Dendritic cell treated with granulocyte-macrophage colony-stimulating factor and Interleukin-4, amounts not matched to agents 40 ng/mL and 50 ng/mL, for 4 days (primary cell): ENCODE results near the gene WWC1.
"Not testable (repeated sequence)": the region's sequence is repeated elsewhere in the genome, so short reads cannot be mapped to it uniquely, and the experiment has no call there.

Experiments
- H3K27ac Mint-ChIP-seq: one replicate; pipeline ENCODE4 v1.8.0; 2022; ENCODE audit warnings: mild to moderate bottlenecking, mixed read lengths
- H3K27me3 Mint-ChIP-seq: one replicate; pipeline ENCODE4 v1.8.0; 2022; ENCODE audit warnings: mild to moderate bottlenecking, mixed read lengths
- H3K36me3 Mint-ChIP-seq: one replicate; pipeline ENCODE4 v1.8.0; 2022; ENCODE audit warnings: low read depth, mixed read lengths
- H3K4me1 Mint-ChIP-seq: one replicate; pipeline ENCODE4 v1.8.0; 2022; ENCODE audit warnings: low read depth, mixed read lengths
- H3K4me3 Mint-ChIP-seq: one replicate; pipeline ENCODE4 v1.8.0; 2022; ENCODE audit warnings: mild to moderate bottlenecking, moderate library complexity, mixed read lengths
- H3K9me3 Mint-ChIP-seq: one replicate; pipeline ENCODE4 v1.8.0; 2022; ENCODE audit warnings: mixed read lengths
- intact Hi-C: fragments of 100-400 bp; cut with micrococcal nuclease; formaldehyde crosslinking; loops from one replicate; pipeline ENCODE4 v1.15.0; 2022

WWC1 gene

DNA sequence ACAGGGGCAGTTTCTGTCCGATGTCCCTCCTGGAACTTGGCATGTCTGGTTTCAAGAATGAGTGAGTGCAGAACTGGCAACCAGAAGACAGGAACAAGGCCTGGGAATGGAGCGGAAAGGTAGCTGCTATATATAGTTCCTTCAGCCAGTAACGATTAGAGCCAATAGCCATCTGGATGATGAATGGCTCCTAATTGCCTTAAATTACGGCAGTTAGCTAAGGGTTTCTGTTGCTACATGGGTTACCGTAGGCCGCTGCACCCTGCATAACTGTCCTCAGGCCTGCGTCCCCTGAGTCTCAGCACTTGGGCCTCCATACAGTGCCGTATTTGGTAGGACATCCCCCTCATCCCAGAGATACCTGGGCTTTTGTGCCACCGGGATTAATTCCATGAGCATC lies 29.4 kb downstream of the WWC1 start:
- intact Hi-C loops = no loop called here
- H3K4me3 Mint-ChIP-seq = no peak overlapping the region
- no peaks in the 10 kb centered on the region for H3K36me3 Mint-ChIP-seq
- peaks cover 2% of the 10 kb centered on the region for H3K27me3 Mint-ChIP-seq
- no peak overlapping the region for H3K27ac Mint-ChIP-seq
- no peaks in the 10 kb centered on the region for H3K4me1 Mint-ChIP-seq
- H3K9me3 Mint-ChIP-seq = no peaks in the 10 kb centered on the region

DNA sequence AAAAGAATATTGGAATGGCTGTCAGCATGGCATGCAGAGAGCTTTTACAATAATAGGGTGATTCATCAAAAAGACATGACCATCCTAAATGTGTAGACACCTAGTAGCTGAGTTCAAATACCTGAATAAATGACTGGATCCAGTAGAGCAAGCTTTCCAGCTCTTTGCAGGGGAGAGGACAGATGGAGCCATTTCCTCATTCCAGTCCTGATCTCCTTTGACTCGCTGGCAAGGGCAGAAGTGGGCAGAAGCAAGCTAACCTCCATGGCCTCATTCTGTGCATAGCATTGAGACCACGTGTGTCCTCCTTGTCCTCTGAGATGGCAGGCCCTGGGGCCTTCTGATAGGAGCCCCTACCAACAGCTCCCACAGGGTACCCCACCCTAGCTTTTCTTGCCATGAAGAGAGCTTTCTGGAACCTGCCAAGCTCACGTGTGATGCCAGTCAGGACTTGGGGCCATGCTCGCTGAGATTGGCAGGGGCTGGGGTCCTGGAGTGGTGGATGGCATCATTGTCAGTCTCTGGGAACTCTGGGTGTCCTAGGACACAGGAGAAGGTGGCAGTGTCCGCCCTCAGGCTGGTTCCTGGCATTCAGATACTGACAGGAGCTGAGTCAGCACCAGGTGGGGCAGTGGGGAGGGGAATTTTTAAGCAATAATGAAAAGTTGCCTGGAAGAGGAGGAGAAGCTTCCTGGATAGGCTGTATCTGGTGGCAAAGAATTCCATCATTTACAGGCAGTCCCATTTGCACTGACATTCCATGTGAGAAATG lies 33.6 kb downstream of the WWC1 start:
- intact Hi-C loops = no loop called here
- Mint-ChIP-seq H3K27me3 (peaks cover 11% of the 10 kb centered on the region), H3K4me3 (no peak overlapping the region), H3K36me3 (no peaks in the 10 kb centered on the region), H3K27ac (no peak overlapping the region), H3K4me1 (peaks cover 7% of the 10 kb centered on the region), H3K9me3 (no peaks in the 10 kb centered on the region)

DNA sequence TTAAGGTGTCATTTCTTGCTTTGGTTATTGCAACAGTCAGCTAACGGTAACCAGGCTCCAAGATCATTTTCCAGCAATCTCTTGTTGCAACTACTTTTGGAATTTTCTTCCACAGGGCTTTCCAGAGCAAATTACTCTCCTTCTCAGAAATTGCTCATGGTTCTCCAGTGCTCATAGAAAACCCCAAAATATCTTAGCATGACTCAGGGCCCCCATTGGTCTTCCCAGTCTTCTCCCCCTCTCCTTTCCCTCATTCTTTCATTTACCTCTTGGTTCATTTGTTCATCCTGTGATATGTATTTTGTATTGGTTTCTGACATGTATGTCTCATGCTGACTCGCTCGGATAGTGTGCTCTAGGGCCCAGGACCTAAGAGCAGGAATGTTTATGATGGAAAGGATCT lies 35.6 kb downstream of the WWC1 start:
- H3K36me3 Mint-ChIP-seq = no peaks in the 10 kb centered on the region
- H3K9me3 Mint-ChIP-seq = no peaks in the 10 kb centered on the region
- H3K4me3 Mint-ChIP-seq = no peak overlapping the region
- intact Hi-C loops = no loop called here
- peaks cover 7% of the 10 kb centered on the region for H3K4me1 Mint-ChIP-seq
- H3K27me3 Mint-ChIP-seq = peaks cover 14% of the 10 kb centered on the region
- H3K27ac Mint-ChIP-seq = no peak overlapping the region

DNA sequence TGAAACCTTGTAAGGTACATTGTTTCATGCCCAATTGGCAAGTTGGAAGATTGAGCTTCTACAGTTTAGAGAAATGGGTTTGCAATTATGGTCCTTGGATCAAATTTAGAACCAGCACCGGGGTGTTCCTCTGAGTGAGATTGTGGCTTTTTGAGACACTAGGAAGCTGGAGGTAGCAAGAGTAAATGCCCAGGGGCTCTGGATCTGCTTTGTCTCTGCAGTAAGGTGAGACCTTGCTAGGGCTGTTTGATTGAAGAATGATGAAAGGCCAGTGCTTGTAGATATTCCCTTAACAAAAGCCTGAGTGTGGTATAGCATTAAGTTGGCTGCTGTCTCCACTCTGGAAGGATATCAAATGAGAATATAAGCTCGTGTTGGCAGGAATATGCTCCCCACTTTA lies 36.0 kb downstream of the WWC1 start:
- Mint-ChIP-seq H3K27ac (no peak overlapping the region), H3K27me3 (peaks cover 14% of the 10 kb centered on the region), H3K9me3 (no peaks in the 10 kb centered on the region), H3K4me3 (no peak overlapping the region), H3K36me3 (no peaks in the 10 kb centered on the region), H3K4me1 (peaks cover 7% of the 10 kb centered on the region)
- intact Hi-C loops = no loop called here

DNA sequence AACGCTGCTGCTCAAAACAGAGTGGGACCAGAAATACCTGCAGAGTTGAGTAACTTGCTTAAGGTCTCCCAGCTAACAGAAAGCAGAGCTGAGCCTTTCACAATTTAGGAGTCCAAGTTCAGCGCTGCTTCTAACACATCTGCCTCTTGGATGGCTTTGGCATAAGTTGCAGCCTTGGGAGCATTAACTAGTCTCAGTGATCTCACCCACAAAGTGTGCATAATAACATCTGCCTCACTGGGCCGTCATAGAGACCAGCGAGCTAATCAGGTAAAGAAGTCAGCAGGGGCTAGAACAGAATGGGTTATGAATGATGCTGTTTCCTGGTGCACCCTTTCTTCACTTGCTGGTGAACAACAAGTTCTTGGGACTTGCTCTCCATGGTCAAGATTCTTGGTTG lies 36.5 kb downstream of the WWC1 start:
- Mint-ChIP-seq H3K27ac (no peak overlapping the region), H3K36me3 (no peaks in the 10 kb centered on the region), H3K4me3 (no peak overlapping the region), H3K4me1 (peaks cover 7% of the 10 kb centered on the region), H3K9me3 (no peaks in the 10 kb centered on the region), H3K27me3 (peaks cover 14% of the 10 kb centered on the region)
- intact Hi-C loops = no loop called here

DNA sequence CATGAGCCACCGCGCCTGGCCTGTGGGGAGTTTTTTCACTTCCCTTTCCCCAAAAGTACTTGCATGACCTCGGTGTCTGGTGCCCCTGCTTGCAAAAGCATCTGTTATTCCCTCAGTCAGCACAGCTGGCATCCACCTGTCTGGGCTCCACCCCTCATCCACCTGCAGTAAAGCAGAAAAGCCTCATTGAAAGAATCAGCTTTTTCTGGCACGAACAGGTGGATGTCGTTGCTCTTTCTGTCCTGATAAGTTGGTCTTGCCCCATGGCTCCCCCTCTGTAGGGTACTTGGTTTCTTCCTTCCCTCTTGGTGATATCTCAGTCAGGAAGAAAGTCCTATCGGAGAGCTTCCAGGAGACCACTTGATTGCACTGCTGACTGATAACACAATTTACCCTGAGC lies 37.4 kb downstream of the WWC1 start:
- intact Hi-C loops = no loop called here
- H3K27me3 Mint-ChIP-seq = peaks cover 12% of the 10 kb centered on the region
- no peak overlapping the region for H3K4me3 Mint-ChIP-seq
- H3K36me3 Mint-ChIP-seq = no peaks in the 10 kb centered on the region
- H3K27ac Mint-ChIP-seq = no peak overlapping the region
- peaks cover 7% of the 10 kb centered on the region for H3K4me1 Mint-ChIP-seq
- H3K9me3 Mint-ChIP-seq = no peaks in the 10 kb centered on the region

DNA sequence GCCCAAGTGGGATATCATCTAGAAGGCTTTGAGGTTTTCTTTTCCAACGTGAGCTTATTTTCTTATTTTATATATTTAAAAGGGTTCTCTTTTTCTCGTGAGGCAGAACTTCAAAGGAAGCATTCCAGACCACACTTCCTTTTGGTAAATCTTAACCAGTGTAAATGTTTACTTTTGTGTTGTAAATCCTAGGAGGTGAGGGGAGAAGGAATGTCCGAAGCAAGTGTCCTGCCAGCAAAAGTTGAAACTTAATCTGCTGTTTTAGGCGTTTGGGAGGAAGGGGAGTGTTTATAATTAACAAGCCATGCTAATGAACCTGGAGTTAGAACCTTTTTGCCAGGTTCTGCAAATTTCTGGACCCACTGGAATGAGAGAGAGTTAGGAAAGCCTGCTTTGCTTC lies 37.9 kb downstream of the WWC1 start:
- H3K4me1 Mint-ChIP-seq = peaks cover 7% of the 10 kb centered on the region
- no peaks in the 10 kb centered on the region for H3K36me3 Mint-ChIP-seq
- no peak overlapping the region for H3K27ac Mint-ChIP-seq
- H3K4me3 Mint-ChIP-seq = no peak overlapping the region
- no peaks in the 10 kb centered on the region for H3K9me3 Mint-ChIP-seq
- peaks cover 12% of the 10 kb centered on the region for H3K27me3 Mint-ChIP-seq
- intact Hi-C loops = no loop called here

DNA sequence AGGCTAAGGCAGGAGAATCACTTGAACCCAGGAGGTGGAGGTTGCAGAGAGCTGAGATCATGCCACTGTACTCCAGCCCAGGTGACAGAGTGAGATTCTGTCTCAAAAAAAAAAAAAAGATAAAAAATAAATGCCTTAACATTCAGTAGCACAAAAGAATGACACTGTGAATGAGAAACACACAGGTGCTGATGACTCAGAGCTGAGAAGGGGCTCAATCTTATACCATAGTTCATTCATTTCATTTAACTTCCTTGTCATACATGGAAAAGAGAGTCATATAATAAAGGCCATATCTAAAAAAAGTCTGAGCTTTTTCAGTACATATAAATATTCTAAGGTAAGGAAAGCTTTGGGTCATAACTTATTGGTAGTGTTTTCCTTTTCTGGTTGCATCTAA lies 40.6 kb downstream of the WWC1 start:
- intact Hi-C loops = no loop called here
- no peaks in the 10 kb centered on the region for H3K9me3 Mint-ChIP-seq
- H3K27me3 Mint-ChIP-seq = peaks cover 12% of the 10 kb centered on the region
- H3K4me3 Mint-ChIP-seq = no peak overlapping the region
- H3K27ac Mint-ChIP-seq = no peak overlapping the region
- peaks cover 7% of the 10 kb centered on the region for H3K4me1 Mint-ChIP-seq
- no peaks in the 10 kb centered on the region for H3K36me3 Mint-ChIP-seq

DNA sequence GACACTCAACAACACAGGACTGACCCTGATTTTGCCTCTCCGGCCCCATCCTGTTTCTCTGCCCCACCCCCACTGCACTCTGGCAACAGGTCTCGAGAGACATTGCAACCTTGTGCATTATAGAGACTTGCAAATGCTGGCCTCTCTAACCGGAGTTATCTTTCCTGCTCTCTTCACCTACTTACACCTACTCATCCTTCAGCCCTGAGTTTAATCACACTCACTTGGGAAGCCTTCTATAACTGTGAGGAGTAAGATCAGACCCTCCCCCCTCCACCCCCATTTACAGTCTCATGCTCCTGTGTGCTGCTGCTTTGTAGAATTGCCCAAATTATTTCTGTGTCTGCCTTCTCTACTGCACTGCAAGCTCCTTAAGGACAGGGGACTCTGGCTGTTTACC lies 42.8 kb downstream of the WWC1 start:
- Mint-ChIP-seq H3K9me3 (no peaks in the 10 kb centered on the region), H3K4me3 (no peak overlapping the region), H3K4me1 (no peaks in the 10 kb centered on the region), H3K36me3 (no peaks in the 10 kb centered on the region), H3K27ac (no peak overlapping the region), H3K27me3 (peaks cover 7% of the 10 kb centered on the region)
- intact Hi-C loops = no loop called here

DNA sequence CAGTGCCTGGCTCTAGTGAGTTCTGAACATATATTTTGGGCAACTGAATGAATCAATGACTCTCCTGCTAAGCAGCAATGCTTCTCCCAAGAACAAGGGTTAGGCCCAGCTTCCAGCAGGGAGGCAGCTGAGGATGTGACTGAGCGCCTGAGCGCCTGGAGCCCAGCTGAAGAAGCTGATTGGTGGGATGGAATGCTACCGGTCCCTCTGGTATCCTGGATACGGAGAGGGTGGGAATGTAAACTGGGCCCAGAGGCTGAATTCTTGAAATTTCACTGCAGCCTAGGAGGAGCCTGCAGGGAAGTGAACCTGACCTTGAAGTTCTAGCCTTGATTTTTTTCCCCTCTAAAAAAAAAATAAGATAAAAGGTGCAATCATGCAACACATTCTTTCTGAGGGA lies 43.2 kb downstream of the WWC1 start:
- Mint-ChIP-seq H3K4me1 (no peaks in the 10 kb centered on the region), H3K4me3 (no peak overlapping the region), H3K27ac (no peak overlapping the region), H3K27me3 (peaks cover 6% of the 10 kb centered on the region), H3K36me3 (no peaks in the 10 kb centered on the region), H3K9me3 (no peaks in the 10 kb centered on the region)
- intact Hi-C loops = no loop called here

DNA sequence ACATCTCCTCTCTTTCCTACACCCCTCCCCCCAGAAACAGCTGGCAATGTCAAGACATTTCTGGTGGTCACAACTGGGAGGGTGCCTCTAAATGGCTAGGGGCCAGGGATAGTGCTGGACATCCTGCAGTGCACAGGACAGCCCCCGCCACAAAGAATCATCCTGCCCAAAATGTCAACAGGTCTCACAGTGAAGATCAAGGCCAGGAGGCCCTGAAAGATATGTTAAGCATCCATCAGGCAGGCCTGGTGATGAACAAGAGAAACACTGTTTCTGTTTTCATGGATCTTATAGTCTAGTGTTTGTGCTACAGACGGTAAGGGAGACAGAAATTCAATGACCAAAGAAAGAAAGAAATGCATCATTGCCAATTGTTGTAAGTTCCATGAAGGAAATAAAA lies 45.9 kb downstream of the WWC1 start:
- no peak overlapping the region for H3K27ac Mint-ChIP-seq
- no peaks in the 10 kb centered on the region for H3K9me3 Mint-ChIP-seq
- intact Hi-C loops = no loop called here
- no peaks in the 10 kb centered on the region for H3K36me3 Mint-ChIP-seq
- H3K4me1 Mint-ChIP-seq = no peaks in the 10 kb centered on the region
- peaks cover 5% of the 10 kb centered on the region for H3K27me3 Mint-ChIP-seq
- no peak overlapping the region for H3K4me3 Mint-ChIP-seq

DNA sequence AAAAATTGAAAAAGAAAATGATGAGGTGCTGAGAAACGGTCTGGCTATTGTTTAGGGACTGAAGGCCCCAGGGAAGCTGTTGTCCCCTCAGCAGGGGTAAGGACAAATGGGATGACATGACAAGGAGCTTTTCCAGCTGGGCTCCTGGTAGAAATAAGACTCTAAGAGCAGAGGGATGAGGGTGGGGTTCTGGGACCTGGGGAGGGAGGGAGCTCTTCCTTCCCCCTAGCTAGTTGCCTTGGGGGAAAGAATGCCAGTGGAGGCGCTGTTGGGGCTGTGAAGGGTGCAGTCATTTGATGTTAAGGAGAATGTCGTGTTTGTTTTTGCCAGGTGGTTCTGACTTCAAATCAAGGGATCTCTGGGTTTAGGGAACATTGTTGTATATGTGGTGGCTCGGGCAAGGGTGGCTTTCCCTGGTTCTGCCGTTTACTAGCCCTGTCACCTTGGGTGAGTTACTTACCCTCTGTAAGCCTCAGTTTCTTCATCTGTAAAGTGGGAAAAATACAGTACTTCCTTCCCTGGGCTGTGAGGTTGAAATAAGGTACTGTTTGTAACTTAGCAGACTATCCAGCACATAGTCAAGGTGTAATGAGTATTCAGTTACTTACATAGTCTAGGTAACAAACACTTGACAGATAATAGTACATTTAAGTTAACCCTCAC lies 47.8 kb downstream of the WWC1 start:
- no peaks in the 10 kb centered on the region for H3K36me3 Mint-ChIP-seq
- no peaks in the 10 kb centered on the region for H3K9me3 Mint-ChIP-seq
- H3K27me3 Mint-ChIP-seq = peaks cover 5% of the 10 kb centered on the region
- no peaks in the 10 kb centered on the region for H3K4me1 Mint-ChIP-seq
- no peak overlapping the region for H3K27ac Mint-ChIP-seq
- intact Hi-C loops = no loop called here
- H3K4me3 Mint-ChIP-seq = no peak overlapping the region

DNA sequence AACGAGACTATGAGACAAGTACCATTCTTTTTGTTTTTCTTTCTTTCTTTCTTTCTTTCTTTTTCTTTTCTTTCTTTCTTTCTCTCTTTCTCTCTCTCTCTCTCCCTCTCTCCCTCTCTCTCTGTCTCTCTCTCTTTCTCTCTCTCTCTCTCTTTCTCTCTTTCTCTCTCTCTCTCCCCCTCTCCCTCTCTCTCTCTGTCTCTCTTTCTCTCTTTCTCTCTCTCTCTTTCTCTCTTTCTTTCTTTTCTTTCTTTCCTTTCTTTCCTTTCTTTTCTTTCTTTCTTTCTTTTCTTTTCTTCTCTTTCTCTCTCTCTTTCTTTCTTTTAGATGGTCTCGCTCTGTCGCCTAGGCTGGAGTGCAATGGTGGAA lies 48.3 kb downstream of the WWC1 start:
- not testable (repeated sequence) for H3K4me1 Mint-ChIP-seq, H3K4me3 Mint-ChIP-seq

DNA sequence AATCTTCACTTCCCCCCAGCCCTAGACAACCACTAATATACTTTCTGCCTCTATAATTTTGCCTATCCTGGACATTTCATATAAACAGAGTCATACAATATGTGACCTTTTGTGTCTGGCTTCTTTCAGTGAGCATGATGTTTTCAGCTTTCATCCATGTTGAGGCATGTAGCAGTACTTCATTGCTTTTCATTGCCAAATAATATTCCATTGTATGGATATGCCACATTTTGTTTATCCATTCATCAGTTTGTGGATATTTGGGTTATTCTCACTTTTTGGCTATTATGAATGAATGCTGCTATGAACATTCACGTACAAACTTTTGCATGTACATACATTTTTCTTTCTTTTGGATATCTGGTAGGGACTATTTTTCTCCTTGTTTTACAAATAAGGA lies 49.0 kb downstream of the WWC1 start:
- intact Hi-C loops = no loop called here

More for the DNA sequence above, 48.3 kb downstream of the WWC1 start:
- H3K27me3 Mint-ChIP-seq, H3K27ac Mint-ChIP-seq, intact Hi-C loops, H3K36me3 Mint-ChIP-seq, H3K9me3 Mint-ChIP-seq: not testable (repeated sequence)

DNA sequence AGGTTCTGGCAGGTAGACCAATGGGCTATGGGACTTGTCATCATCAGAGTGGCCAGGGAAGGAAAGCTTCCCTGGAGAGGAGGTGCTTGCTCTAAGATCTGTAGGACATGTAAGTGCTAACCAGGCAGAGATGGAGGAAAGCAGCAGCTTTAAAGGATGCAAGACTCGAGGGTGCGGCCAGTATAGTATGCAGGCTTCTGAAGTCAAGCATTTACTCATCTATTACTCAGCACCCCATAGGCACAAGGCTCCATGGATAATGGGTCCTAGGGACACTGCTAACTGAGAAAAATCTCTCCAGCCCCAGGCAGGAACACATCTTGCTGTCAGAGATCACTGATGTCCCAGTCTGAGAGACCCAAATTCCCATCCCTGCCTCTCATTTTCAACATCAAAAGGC lies 49.7 kb downstream of the WWC1 start:
- Mint-ChIP-seq H3K9me3 (no peaks in the 10 kb centered on the region), H3K27ac (no peak overlapping the region), H3K27me3 (peaks cover 5% of the 10 kb centered on the region), H3K4me1 (no peaks in the 10 kb centered on the region), H3K36me3 (no peaks in the 10 kb centered on the region), H3K4me3 (no peak overlapping the region)
- intact Hi-C loops = no loop called here

More for the DNA sequence above, 49.0 kb downstream of the WWC1 start:
- Mint-ChIP-seq H3K4me1 (no peaks in the 10 kb centered on the region), H3K36me3 (no peaks in the 10 kb centered on the region), H3K27ac (no peak overlapping the region), H3K4me3 (no peak overlapping the region), H3K27me3 (peaks cover 5% of the 10 kb centered on the region), H3K9me3 (no peaks in the 10 kb centered on the region)
